ENCODE results near the gene JPH3. TPM values are rescaled to one million over a fixed set of nuclear protein-coding genes. Genes with fewer than 3 reads are reported as not detected.

The JPH3 gene
- total RNA-seq, 1 experiment from 2014 or later = 32.7 TPM

DNA sequence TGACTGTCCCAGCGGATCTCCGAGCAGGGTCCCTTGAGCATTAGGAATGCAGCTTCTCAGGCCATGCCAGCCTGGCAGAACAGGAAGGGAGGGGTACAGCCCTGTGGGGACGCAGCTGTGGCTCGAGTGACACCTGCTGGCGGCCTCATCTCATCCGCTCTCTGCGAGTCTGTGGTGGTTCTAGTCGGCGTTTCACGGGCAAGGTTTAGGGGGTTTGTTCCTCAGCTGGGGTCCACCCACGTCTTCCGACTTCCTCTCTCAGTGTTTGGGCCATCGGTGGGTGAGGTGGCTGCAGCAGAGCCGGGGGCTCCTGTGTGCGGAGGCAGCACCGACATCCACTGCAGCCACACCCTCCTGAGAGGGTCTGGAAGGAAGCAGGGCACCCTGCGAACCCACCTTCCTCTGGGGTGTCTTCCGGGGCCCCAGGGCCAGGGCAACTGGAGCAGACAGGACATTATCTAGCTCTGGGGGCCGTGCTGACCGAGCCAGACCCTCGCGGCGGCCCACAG lies 33.3 kb downstream of the JPH3 start:
- H3K56ac ChIP-seq (ENCODE audit: insufficient read length, low read depth, low read length) = no peak overlapping the region
- H3K27ac ChIP-seq (ENCODE audit: insufficient read length, low read depth, low read length) = no peak overlapping the region
- no peak overlapping the region for H3K14ac ChIP-seq (ENCODE audit: insufficient read depth, low read length)
- H2BK12ac ChIP-seq (ENCODE audit: insufficient read length, low read depth, low read length) = no peak overlapping the region
- Mint-ChIP-seq H3K4me1 (peaks cover 8 to 12% of the 10 kb centered on the region in 2 experiments), H3K27ac (peak overlapping the region in 1 of 3 experiments; percentile 49; a peak in 1 of 7 replicates), H3K27me3 (ENCODE audit: low read depth) (no peaks in the 10 kb centered on the region), H3K4me3 (peak overlapping the region in 1 of 2 experiments; percentile 59; a peak in 2 of 5 replicates), H3K36me3 (ENCODE audit: insufficient read depth in 1 of 3, low read depth in 3 of 3) (no peaks in the 10 kb centered on the region; a peak in 3 of 7 replicates), H3K9me3 (peaks cover 5 to 6% of the 10 kb centered on the region in 2 experiments; a peak in 4 of 5 replicates)
- no peaks in the 10 kb centered on the region for H3K79me1 ChIP-seq (ENCODE audit: insufficient read depth, low read depth, low read length, poor library complexity, severe bottlenecking)
- H2AFZ ChIP-seq (ENCODE audit: low read length) = no peak overlapping the region
- H3K23ac ChIP-seq (ENCODE audit: insufficient read length, low read depth, low read length) = no peak overlapping the region
- TF ChIP-seq, protein P1, sequence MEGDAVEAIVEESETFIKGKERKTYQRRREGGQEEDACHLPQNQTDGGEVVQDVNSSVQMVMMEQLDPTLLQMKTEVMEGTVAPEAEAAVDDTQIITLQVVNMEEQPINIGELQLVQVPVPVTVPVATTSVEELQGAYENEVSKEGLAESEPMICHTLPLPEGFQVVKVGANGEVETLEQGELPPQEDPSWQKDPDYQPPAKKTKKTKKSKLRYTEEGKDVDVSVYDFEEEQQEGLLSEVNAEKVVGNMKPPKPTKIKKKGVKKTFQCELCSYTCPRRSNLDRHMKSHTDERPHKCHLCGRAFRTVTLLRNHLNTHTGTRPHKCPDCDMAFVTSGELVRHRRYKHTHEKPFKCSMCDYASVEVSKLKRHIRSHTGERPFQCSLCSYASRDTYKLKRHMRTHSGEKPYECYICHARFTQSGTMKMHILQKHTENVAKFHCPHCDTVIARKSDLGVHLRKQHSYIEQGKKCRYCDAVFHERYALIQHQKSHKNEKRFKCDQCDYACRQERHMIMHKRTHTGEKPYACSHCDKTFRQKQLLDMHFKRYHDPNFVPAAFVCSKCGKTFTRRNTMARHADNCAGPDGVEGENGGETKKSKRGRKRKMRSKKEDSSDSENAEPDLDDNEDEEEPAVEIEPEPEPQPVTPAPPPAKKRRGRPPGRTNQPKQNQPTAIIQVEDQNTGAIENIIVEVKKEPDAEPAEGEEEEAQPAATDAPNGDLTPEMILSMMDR (conservative IDR thresholded peaks at IDR 0.05) = peak; percentile 76
- H3K9me3 ChIP-seq (ENCODE audit: control insufficient read depth, low read depth, low read length) = no peaks in the 10 kb centered on the region
- no peak overlapping the region for H3T11ph ChIP-seq (ENCODE audit: low read length)
- H4K8ac ChIP-seq (replicated peaks; ENCODE audit: insufficient read length, low read depth, low read length) = no peak overlapping the region
- no peaks in the 10 kb centered on the region for H3K4me1 ChIP-seq (ENCODE audit: insufficient read depth, low read length)
- H3K9ac ChIP-seq (ENCODE audit: extremely low read depth, insufficient read length, low read length) = no peak overlapping the region
- no peak overlapping the region for H2BK20ac ChIP-seq (ENCODE audit: low read depth, low read length, poor library complexity, severe bottlenecking)
- H2AK5ac ChIP-seq (ENCODE audit: insufficient read length, low read length) = no peak overlapping the region
- no peak overlapping the region for H3K18ac ChIP-seq (ENCODE audit: insufficient read length, low read depth, low read length)
- no peak overlapping the region for H3K4me2 ChIP-seq (ENCODE audit: insufficient read depth, insufficient read length, low read length)
- H2BK5ac ChIP-seq (ENCODE audit: insufficient read length, low read length) = no peak overlapping the region
- H4K5ac ChIP-seq (ENCODE audit: insufficient read length, low read depth, low read length) = no peak overlapping the region
- no CpG with 5 or more reads among the region's 23 CpGs for WGBS (ENCODE audit: extremely low coverage, insufficient read length, low lambda C conversion rate)
- no peak overlapping the region for H4K91ac ChIP-seq (ENCODE audit: insufficient read length, low read depth, low read length)
- no peak overlapping the region for H3K4ac ChIP-seq (ENCODE audit: low read depth, low read length)
- H3K27me3 ChIP-seq (ENCODE audit: insufficient read depth, low read length) = no peaks in the 10 kb centered on the region
- H3K23me2 ChIP-seq (ENCODE audit: insufficient read length, low read depth, low read length, poor library complexity, severe bottlenecking) = no peaks in the 10 kb centered on the region
- H4K20me1 ChIP-seq (ENCODE audit: control insufficient read depth, insufficient read depth, insufficient read length) = no peaks in the 10 kb centered on the region
- DNase-seq = peak; percentile 66
- no peaks in the 10 kb centered on the region for H3K79me2 ChIP-seq (ENCODE audit: insufficient read depth, low read length)
- no peak overlapping the region for H2BK120ac ChIP-seq (ENCODE audit: low read depth, low read length, poor library complexity, severe bottlenecking)
- H2BK15ac ChIP-seq (ENCODE audit: low read depth, low read length) = no peak overlapping the region

All from H9 (cell line).